HG03064 (cell line): ENCODE measurements around the gene MAP7D1.
"Not testable (repeated sequence)": the region's sequence is repeated elsewhere in the genome, so short reads cannot be mapped to it uniquely, and the experiment has no call there.

Source experiments
- ATAC-seq: cut with Tn5 transposase; IDR thresholded peaks from one replicate; pipeline ENCODE4 v1.9.1; 2021; ENCODE audit warnings: low read depth; ENCODE audit not compliant: unreplicated experiment

Gene MAP7D1

GRCh38 chr1:36166136-36166535 lies 10.2 kb downstream of the MAP7D1 start:
- ATAC-seq: no peak

DNA sequence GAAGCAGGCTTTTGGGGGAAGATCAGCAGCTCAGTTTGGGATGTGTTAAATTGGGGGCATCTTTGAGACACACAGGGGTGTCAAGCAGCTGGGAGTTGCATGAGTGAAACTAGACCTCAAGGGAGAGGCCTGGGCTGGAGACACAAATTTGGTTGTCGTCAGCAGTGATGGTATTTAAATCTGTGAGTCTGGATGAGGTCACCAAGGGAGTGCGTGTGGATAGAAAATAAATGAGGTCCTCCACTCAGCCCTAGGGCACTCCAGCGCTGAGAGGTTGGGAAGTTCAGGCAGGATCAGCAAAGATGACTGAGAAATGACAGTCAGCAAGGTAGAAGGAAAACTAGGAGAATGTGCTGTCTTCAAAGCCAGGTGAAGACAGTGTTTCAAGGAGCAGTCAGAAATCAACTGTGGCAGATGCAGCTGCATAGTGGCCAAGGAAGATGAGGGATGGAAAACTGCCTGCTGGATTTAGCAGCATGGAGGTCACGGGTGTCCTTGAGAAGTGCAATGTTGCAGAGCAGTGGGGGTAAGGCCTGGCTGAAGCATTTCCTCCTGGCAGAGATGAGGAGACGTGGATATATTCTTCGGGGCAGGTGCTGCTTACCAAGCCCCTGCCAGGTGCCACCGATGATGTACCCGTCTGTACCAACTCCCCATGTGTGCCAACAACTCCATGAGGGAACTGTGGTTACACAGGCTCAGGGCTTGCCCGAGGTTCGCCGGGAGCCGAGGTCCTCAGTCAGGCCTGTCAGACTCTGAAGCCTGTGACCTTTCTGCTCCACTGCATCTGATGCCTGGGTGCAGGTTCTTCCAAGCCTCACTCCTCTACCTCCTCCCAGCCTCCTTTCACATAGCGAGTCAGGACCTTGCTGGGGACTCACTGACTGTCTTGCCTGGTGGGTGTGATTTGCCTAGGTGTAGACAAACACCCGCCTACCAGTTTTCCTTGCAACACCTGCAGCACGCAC lies 11.3 kb downstream of the MAP7D1 start:
- ATAC-seq: no peak

DNA sequence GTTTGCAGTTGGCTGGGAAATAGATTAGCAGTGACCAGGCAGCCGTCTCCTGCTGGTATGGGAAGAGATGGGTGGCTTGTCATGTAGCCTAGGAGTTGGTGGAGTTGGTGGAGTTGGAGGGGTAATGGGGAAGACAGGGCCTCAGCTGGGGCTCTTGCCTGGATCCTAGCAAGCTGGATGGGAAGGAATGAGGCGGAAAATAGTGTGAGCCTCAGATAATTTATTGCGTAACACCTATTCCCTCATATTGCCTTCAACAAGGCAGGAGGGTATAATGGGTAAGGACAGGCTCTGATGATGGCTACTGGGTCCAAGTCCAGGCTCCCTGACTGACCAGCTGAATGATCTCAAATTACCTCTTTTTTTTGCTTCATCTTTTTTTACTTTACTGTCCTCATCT lies 12.6 kb downstream of the MAP7D1 start:
- ATAC-seq: no peak

GRCh38 chr1:36170643-36171412 lies 14.9 kb downstream of the MAP7D1 start:
- no peak for ATAC-seq

- ATAC-seq: no peak
Measured at GRCh38 chr1:36172017-36172747, 16.2 kb downstream of the MAP7D1 start.

- no peak for ATAC-seq
Measured at GRCh38 chr1:36172983-36173382, 17.0 kb downstream of the MAP7D1 start.

DNA sequence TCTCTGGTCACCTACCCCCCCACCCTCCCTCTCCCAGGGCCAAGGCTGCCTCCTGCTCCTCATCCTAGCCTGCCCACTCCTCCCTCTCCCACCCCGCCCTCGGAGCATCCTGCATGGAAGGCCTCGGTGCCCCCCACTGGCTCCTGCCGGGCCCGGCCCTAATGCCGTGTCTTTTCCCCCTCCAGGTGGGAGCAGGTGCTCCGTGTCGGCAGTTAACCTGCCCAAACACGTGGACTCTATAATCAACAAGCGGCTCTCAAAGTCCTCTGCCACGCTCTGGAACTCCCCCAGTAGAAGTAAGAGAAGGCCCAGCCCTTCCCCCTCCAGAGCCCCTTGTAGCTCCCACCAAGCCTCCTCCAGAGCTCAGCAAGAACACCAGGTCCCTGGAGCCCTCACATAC lies 18.8 kb downstream of the MAP7D1 start:
- ATAC-seq: no peak

- no peak for ATAC-seq
Measured at GRCh38 chr1:36175137-36176095, 19.5 kb downstream of the MAP7D1 start.

- no peak for ATAC-seq
Measured at GRCh38 chr1:36176106-36176949, 20.4 kb downstream of the MAP7D1 start.

DNA sequence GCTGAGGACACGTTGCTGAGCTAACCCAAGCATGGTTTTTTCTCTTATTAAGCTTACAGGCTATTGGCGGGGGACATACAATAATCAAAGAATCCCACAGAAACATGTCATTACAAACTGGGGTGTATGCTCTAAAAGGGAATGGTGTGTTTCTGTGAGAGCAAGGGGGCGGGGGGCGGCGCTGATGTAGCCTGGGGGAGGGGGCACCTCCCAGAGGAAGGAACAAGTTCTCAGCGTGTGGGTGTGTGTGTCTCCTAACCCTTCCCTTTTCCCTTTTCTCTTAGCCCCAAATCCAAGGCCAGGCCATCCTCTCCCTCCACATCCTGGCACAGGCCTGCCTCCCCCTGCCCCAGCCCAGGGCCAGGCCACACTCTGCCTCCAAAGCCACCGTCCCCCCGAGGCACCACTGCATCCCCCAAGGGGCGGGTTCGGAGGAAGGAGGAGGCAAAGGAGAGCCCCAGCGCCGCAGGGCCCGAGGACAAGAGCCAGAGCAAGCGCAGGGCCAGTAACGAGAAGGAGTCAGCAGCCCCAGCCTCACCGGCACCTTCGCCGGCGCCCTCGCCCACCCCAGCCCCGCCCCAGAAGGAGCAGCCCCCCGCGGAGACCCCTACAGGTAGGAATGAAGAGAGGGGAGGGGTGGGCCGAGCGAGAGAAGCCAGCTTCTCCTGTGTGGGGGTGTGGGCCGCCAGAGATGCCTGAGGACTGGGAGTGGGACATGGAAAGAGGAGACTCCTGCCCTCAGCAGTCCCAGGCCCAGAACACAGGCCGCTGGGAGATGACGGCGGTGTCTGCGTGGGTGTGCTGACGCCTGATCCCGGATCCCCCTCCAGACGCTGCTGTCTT lies 21.9 kb downstream of the MAP7D1 start:
- no peak for ATAC-seq

- no peak for ATAC-seq
Measured at GRCh38 chr1:36178471-36179219, 22.7 kb downstream of the MAP7D1 start.

DNA sequence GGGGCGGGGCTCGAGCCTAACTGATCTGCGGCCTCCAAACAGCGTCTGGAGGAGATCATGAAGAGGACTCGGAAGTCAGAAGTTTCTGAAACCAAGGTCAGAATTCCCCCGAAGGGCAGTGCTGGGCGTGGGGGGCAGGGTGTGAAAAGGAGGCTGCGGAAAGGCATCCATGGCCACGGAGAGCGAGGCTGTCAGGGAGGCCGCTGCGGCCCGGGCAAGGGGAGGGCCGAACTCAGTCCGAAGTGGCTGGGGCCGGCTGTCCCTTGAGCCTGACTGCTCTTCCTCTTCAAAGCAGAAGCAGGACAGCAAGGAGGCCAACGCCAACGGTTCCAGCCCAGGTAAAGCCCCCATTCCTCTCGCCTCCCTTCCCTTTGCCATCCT lies 23.2 kb downstream of the MAP7D1 start:
- ATAC-seq: no peak

- no peak for ATAC-seq
Measured at GRCh38 chr1:36182734-36183133, 26.8 kb downstream of the MAP7D1 start.

DNA sequence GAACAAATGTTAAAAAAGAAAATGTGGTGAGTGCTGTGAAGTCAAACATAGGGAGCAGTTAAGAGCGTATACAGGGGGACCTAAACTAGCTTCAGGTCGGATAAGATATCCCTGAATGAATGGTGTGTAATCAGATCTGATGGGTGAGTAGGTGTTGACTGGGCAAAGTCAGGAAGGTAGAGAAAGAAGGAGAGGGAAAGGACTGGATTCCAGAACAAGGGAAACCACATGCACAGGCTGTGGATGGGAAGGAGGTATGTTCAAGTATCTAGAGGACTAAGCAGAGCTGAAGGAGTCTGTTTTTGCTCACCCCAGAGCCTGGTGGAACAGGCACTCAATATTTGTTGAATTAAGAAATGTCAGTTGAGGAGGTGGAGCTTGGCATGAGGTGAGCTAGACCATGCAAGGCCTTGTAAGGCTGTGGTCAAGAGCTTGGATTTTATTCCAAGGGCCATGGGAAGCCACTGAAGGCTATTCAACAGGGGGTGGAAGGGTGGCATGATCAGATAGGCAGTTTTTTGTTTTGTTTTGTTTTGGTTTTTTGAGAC lies 27.4 kb downstream of the MAP7D1 start:
- no peak for ATAC-seq

DNA sequence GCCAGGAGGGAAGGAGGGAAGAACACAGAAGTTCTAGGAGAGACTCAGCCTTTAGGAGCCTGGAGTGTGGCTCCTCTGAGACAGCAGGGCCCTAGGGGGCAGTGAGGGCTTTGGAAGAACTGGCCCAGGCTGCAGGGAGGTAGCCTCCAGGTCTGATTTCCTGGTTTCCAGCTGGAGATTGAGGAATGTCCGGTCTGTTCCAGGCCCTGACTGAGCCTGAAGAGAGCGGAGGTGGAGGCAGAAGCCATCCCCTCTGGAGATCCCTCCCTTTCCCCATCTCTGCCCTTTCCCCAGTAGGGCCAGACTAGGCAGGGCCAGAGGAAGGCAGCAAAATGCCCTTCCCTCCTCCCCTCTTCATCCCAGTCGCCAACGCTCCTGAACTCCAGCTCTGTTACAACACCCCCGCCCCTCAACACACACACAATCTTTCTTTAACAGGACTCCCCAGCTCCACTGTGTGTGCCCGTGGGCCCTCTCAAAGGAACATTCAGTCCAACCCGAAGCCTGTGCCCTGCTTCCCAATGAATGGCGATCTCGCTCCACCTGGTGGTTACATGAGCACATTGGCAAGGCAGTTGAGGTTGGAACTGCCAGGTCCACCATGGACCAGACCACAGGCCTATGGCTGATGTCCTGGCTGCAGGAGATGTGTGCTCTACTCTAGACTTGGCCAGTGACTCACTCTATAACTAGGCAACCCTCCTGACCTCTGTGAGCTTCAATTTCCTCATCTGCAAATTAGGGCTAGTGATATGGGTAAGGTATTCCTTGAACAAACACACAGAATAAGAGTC lies 32.0 kb downstream of the MAP7D1 start:
- ATAC-seq: no peak

DNA sequence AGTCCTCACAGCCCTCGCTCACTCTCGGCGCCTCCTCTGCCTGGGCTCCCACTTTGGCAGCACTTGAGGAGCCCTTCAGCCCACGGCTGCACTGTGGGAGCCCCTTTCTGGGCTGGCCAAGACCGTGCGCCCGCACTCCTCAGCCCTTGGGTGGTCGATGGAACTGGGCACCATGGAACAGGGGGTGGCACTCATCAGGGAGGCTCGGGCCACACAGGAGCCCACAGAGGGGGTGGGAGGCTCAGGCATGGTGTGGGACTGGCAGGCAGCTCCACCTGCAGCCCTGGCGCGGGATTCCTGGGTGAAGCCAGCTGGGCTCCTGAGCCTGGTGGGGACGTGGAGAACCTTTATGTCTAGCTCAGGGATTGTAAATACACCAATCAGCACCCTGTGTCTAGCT lies 40.8 kb downstream of the MAP7D1 start:
- not testable (repeated sequence) for ATAC-seq
